Measurements from ENCODE around the gene ETV6.

The ETV6 gene

GRCh38 chr12:11666131-11667050 is 16.9 kb downstream of the ETV6 start:
- no peak overlapping the region for H3K4ac ChIP-seq (ENCODE audit: low read depth, low read length)
- H3K27me3 ChIP-seq (ENCODE audit: insufficient read depth, low read length, poor library complexity), result no peaks in the 10 kb centered on the region
- no peaks in the 10 kb centered on the region for H3K36me3 ChIP-seq (ENCODE audit: control insufficient read depth, insufficient read depth, low read length)
- H3K18ac ChIP-seq (ENCODE audit: low read length), result no peak overlapping the region
- H3K4me1 ChIP-seq (ENCODE audit: control insufficient read depth, low read depth, low read length), result peaks cover 12% of the 10 kb centered on the region
- H3K4me3 ChIP-seq (ENCODE audit: low read length), result no peak overlapping the region
- no peak overlapping the region for H2BK15ac ChIP-seq (replicated peaks; ENCODE audit: low read depth)
- H3K23ac ChIP-seq (ENCODE audit: low read length), result peak overlapping the region; percentile 48
- no peak overlapping the region for H4K5ac ChIP-seq (ENCODE audit: low read length)
- H2BK5ac ChIP-seq (ENCODE audit: low read length), result no peak overlapping the region
- no peak overlapping the region for H3K27ac ChIP-seq (ENCODE audit: low read depth, low read length)
- H3K4me2 ChIP-seq (ENCODE audit: low read length), result no peak overlapping the region
- DNase-seq, result peak; percentile 28
- WGBS (ENCODE audit: extremely low coverage, insufficient coverage, low lambda C conversion rate), result no CpG with 5 or more reads among the region's 13 CpGs
- peaks cover 4% of the 10 kb centered on the region for H3K79me2 ChIP-seq (ENCODE audit: control insufficient read depth, insufficient read depth, low read length)
- no peak overlapping the region for H2AK5ac ChIP-seq (ENCODE audit: low read length)
- H3K9ac ChIP-seq (ENCODE audit: low read length), result peak overlapping the region; percentile 7
- peak overlapping the region; percentile 31 for H3K56ac ChIP-seq (ENCODE audit: low read length)
- H3K79me1 ChIP-seq (ENCODE audit: low read length), result peaks cover 18% of the 10 kb centered on the region
- H4K8ac ChIP-seq (ENCODE audit: low read depth, low read length), result no peak overlapping the region
- H2BK120ac ChIP-seq (ENCODE audit: low read depth, low read length), result no peak overlapping the region

DNA sequence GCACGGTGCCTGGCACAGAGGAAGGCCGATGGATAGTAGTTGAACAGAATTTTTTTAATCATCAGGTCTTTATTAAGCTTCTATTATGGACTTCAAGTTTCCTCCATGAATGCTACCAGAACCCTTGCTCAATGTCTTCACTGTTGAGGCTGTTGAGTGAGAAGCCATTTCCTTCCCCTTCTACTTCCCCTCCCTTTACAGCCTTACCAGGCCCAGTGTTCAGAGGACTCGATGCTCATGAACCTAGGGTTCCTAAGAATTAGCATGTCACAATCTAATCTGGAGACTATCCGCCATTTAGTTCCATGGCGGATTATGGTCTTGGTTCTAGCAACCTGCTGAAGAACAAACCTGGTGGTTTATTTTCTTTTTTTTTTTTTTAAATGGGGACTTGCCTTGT is 17.7 kb downstream of the ETV6 start:
- Histone ChIP-seq H3K4me3 (ENCODE audit: low read length) (no peak overlapping the region), H2BK120ac (ENCODE audit: low read depth, low read length) (no peak overlapping the region), H3K18ac (ENCODE audit: low read length) (no peak overlapping the region), H2BK5ac (ENCODE audit: low read length) (no peak overlapping the region), H2BK15ac (replicated peaks; ENCODE audit: low read depth) (no peak overlapping the region), H3K23ac (ENCODE audit: low read length) (no peak overlapping the region), H3K4ac (ENCODE audit: low read depth, low read length) (no peak overlapping the region), H3K36me3 (ENCODE audit: control insufficient read depth, insufficient read depth, low read length) (no peaks in the 10 kb centered on the region), H4K5ac (ENCODE audit: low read length) (no peak overlapping the region), H3K27ac (ENCODE audit: low read depth, low read length) (no peak overlapping the region), H3K4me2 (ENCODE audit: low read length) (no peak overlapping the region), H3K79me2 (ENCODE audit: control insufficient read depth, insufficient read depth, low read length) (peaks cover 4% of the 10 kb centered on the region), H3K27me3 (ENCODE audit: insufficient read depth, low read length, poor library complexity) (no peaks in the 10 kb centered on the region), H3K79me1 (ENCODE audit: low read length) (peaks cover 18% of the 10 kb centered on the region), H3K56ac (ENCODE audit: low read length) (no peak overlapping the region), H3K4me1 (ENCODE audit: control insufficient read depth, low read depth, low read length) (peaks cover 13% of the 10 kb centered on the region), H3K9ac (ENCODE audit: low read length) (no peak overlapping the region), H4K8ac (ENCODE audit: low read depth, low read length) (no peak overlapping the region), H2AK5ac (ENCODE audit: low read length) (no peak overlapping the region)
- no CpG with 5 or more reads among the region's 5 CpGs for WGBS (ENCODE audit: extremely low coverage, insufficient coverage, low lambda C conversion rate)
- DNase-seq, result no peak

DNA sequence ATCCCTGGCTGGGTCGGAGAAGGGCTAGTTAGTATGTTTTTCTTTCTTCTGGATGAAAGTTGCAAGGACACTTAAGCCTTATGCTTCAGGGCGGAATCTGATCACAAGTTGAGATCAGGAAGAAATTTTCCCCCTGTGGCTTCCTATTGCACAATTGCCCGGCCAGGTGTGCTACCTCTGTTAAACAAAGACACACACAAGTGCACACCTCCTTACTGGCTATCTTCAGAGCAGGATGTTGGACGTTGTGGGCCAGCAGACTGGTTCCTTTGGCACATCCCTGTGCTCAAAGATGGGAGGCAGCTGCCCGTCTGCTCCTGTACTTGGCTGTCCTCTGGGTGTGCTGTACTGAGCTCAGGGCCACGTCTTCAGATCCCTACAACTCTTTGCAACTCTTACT is 19.1 kb downstream of the ETV6 start:
- Histone ChIP-seq H3K18ac (ENCODE audit: low read length) (no peak overlapping the region), H4K5ac (ENCODE audit: low read length) (no peak overlapping the region), H3K27ac (ENCODE audit: low read depth, low read length) (no peak overlapping the region), H2AK5ac (ENCODE audit: low read length) (no peak overlapping the region), H2BK5ac (ENCODE audit: low read length) (no peak overlapping the region), H3K56ac (ENCODE audit: low read length) (no peak overlapping the region), H3K79me2 (ENCODE audit: control insufficient read depth, insufficient read depth, low read length) (peaks cover 6% of the 10 kb centered on the region), H3K4me1 (ENCODE audit: control insufficient read depth, low read depth, low read length) (peaks cover 19% of the 10 kb centered on the region), H3K36me3 (ENCODE audit: control insufficient read depth, insufficient read depth, low read length) (no peaks in the 10 kb centered on the region), H3K4ac (ENCODE audit: low read depth, low read length) (no peak overlapping the region), H4K8ac (ENCODE audit: low read depth, low read length) (no peak overlapping the region), H3K9ac (ENCODE audit: low read length) (no peak overlapping the region), H3K79me1 (ENCODE audit: low read length) (peaks cover 14% of the 10 kb centered on the region), H3K27me3 (ENCODE audit: insufficient read depth, low read length, poor library complexity) (no peaks in the 10 kb centered on the region), H3K23ac (ENCODE audit: low read length) (no peak overlapping the region), H2BK120ac (ENCODE audit: low read depth, low read length) (no peak overlapping the region), H2BK15ac (replicated peaks; ENCODE audit: low read depth) (no peak overlapping the region), H3K4me2 (ENCODE audit: low read length) (no peak overlapping the region), H3K4me3 (ENCODE audit: low read length) (no peak overlapping the region)
- WGBS (ENCODE audit: extremely low coverage, insufficient coverage, low lambda C conversion rate), result no CpG with 5 or more reads among the region's 6 CpGs
- no peak for DNase-seq

GRCh38 chr12:11669348-11669747 is 19.9 kb downstream of the ETV6 start:
- H3K23ac ChIP-seq (ENCODE audit: low read length), result no peak overlapping the region
- WGBS (ENCODE audit: extremely low coverage, insufficient coverage, low lambda C conversion rate), result no CpG with 5 or more reads among the region's 5 CpGs

DNA sequence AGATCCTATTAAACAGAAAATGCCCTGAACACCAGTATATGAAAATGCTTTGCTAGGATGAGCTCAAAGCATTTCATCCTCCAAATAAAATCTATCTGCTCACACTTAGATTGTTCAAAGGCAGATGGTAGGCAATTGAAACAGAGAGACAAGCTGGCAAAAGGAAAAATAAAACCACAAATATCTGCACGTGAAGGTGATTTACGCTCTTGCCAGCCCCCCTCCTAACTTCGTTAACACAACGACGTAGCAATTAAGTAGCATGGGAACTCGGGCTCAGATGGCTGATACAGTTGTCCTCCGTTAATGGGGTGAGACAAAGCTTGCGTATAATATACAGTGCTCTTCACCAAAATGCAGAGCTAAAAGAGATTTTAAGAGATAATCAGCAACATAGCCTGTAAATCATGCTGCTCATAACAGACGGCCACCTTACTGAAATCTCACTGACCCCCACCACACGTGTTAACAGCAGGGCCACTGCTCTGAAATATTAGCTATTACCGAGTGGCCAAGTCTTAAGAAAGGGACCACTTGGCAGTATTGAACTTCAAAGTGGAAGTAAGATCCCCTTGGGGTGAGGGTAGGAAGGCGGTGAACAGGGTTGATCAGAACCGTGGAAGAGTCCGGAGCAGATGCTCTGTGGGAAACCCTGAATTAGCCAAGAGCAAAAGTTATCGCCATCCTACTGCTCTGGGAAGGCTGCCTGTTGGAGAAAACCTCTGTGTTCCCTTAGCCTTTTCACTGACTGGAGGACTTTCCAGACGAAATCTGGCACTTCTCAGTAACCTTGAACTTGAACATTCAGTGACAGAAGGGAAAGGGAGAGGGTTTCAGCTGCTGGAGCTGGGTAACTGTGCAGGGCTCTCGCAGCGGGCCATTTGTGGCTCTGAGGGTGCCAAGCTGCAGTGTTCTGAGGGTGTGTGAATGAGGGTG is 23.1 kb downstream of the ETV6 start:
- H3K4me3 ChIP-seq (ENCODE audit: low read length), result no peak overlapping the region
- no peak for DNase-seq
- H3K23ac ChIP-seq (ENCODE audit: low read length), result no peak overlapping the region
- H2BK120ac ChIP-seq (ENCODE audit: low read depth, low read length), result no peak overlapping the region
- H4K8ac ChIP-seq (ENCODE audit: low read depth, low read length), result no peak overlapping the region
- no peak overlapping the region for H3K9ac ChIP-seq (ENCODE audit: low read length)
- H3K56ac ChIP-seq (ENCODE audit: low read length), result peak overlapping the region; percentile 38
- H3K36me3 ChIP-seq (ENCODE audit: control insufficient read depth, insufficient read depth, low read length), result no peaks in the 10 kb centered on the region
- no peak overlapping the region for H2AK5ac ChIP-seq (ENCODE audit: low read length)
- H3K79me2 ChIP-seq (ENCODE audit: control insufficient read depth, insufficient read depth, low read length), result peaks cover 4% of the 10 kb centered on the region
- H4K5ac ChIP-seq (ENCODE audit: low read length), result no peak overlapping the region
- H3K4me2 ChIP-seq (ENCODE audit: low read length), result no peak overlapping the region
- H3K18ac ChIP-seq (ENCODE audit: low read length), result no peak overlapping the region
- no peak overlapping the region for H2BK15ac ChIP-seq (replicated peaks; ENCODE audit: low read depth)
- H3K79me1 ChIP-seq (ENCODE audit: low read length), result peaks cover 8% of the 10 kb centered on the region
- H3K27ac ChIP-seq (ENCODE audit: low read depth, low read length), result no peak overlapping the region
- WGBS (ENCODE audit: extremely low coverage, insufficient coverage, low lambda C conversion rate), result no CpG with 5 or more reads among the region's 18 CpGs
- H3K4me1 ChIP-seq (ENCODE audit: control insufficient read depth, low read depth, low read length), result peaks cover 14% of the 10 kb centered on the region
- no peak overlapping the region for H2BK5ac ChIP-seq (ENCODE audit: low read length)
- no peaks in the 10 kb centered on the region for H3K27me3 ChIP-seq (ENCODE audit: insufficient read depth, low read length, poor library complexity)
- no peak overlapping the region for H3K4ac ChIP-seq (ENCODE audit: low read depth, low read length)

More at GRCh38 chr12:11669348-11669747, 19.9 kb downstream of the ETV6 start:
- H3K27ac ChIP-seq (ENCODE audit: low read depth, low read length), result no peak overlapping the region
- H2BK120ac ChIP-seq (ENCODE audit: low read depth, low read length), result no peak overlapping the region
- H3K27me3 ChIP-seq (ENCODE audit: insufficient read depth, low read length, poor library complexity), result no peaks in the 10 kb centered on the region
- H3K4me3 ChIP-seq (ENCODE audit: low read length), result no peak overlapping the region
- peaks cover 6% of the 10 kb centered on the region for H3K79me2 ChIP-seq (ENCODE audit: control insufficient read depth, insufficient read depth, low read length)
- DNase-seq, result no peak
- H4K5ac ChIP-seq (ENCODE audit: low read length), result no peak overlapping the region
- H3K4me2 ChIP-seq (ENCODE audit: low read length), result no peak overlapping the region
- H3K36me3 ChIP-seq (ENCODE audit: control insufficient read depth, insufficient read depth, low read length), result no peaks in the 10 kb centered on the region
- peaks cover 12% of the 10 kb centered on the region for H3K79me1 ChIP-seq (ENCODE audit: low read length)
- no peak overlapping the region for H3K56ac ChIP-seq (ENCODE audit: low read length)
- no peak overlapping the region for H2AK5ac ChIP-seq (ENCODE audit: low read length)
- H2BK15ac ChIP-seq (replicated peaks; ENCODE audit: low read depth), result no peak overlapping the region
- no peak overlapping the region for H3K18ac ChIP-seq (ENCODE audit: low read length)
- H4K8ac ChIP-seq (ENCODE audit: low read depth, low read length), result no peak overlapping the region
- no peak overlapping the region for H2BK5ac ChIP-seq (ENCODE audit: low read length)
- peaks cover 19% of the 10 kb centered on the region for H3K4me1 ChIP-seq (ENCODE audit: control insufficient read depth, low read depth, low read length)
- H3K4ac ChIP-seq (ENCODE audit: low read depth, low read length), result no peak overlapping the region
- no peak overlapping the region for H3K9ac ChIP-seq (ENCODE audit: low read length)

All from mesendoderm (in vitro differentiated cells).